HG03039 (cell line): ENCODE data around the gene TRAM2.
A peak's percentile ranks its signal among the peaks of the same experiment; 100 is the strongest.
"Not testable (repeated sequence)": the region's sequence is repeated elsewhere in the genome, so short reads cannot be mapped to it uniquely, and the experiment has no call there.

Experiments used
- ATAC-seq: cut with Tn5 transposase; IDR thresholded peaks from one replicate; pipeline ENCODE4 v1.9.1; 2021; ENCODE audit warnings: mild to moderate bottlenecking, moderate library complexity; ENCODE audit not compliant: unreplicated experiment

Gene TRAM2

DNA sequence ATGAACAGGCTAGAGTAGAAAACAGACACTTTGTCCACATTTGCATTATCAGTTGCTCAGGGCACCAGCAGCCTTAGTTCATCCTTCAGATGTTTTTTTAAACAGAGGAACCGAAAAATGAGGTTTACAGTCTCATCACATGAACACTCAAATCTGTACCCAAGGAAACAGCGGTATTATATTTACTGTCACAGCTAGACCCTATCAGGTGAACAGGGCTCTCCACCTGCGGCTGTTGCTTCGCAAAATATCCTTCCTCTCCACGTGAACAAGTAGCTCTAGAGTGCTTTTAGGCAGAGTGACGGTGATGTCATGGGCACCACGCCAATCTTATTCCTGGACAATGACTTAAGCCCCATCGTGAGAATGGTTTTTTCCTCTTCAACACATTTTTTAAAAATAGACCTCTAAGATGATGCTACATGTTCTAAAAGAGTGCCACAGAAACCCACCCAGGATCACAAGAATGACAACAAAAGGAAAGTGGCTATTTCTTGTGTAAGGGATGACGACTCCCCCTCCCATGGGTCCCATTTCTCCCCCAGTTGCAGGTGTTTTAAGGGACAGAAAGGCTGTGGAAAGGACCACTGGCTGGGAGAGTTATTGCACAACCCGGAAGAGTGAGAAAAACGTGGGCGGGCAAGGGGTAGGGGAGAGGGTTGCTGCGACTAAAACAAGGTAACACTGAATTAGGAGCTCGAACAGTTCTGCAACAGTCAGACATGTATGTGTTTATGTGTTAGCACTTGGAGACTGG is 79.0 kb downstream of the TRAM2 start:
- peak; percentile 77 for ATAC-seq

DNA sequence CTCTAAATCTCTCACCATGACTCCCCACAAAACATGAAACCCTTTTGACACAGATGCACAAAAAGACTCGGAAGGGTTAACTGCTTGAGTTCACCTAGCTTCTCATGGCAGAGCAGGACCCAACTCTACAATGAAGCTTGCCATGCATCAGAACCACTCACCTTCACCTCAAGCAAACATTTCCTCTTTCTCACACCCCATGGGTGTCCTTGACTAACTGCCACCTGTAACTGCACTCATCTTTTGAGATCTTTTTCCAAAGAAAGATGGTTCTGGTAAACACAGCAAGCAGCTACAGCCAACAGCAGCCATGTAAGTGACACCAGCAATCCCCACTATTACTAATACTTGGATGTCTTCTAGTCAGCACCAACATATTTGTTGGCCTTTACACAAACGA is 80.2 kb downstream of the TRAM2 start:
- no peak for ATAC-seq

DNA sequence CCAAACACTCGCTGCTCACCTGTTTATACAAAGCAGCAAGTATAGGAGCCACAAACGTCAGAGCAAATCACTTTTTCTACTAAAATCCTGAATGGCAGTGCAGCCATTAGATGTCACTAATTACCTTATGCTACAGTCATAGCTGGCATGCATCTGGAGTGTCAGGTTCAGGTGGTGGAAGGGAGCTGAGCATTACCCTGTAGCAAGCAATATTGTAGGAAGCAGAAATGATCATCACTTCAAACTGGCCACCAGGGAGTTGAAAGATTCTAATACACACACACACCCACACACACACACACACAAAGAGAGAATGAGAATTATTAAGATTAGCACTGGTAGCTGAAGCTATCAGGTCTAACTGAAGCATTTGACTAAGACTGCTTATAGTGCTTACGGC is 80.9 kb downstream of the TRAM2 start:
- ATAC-seq, result no peak

DNA sequence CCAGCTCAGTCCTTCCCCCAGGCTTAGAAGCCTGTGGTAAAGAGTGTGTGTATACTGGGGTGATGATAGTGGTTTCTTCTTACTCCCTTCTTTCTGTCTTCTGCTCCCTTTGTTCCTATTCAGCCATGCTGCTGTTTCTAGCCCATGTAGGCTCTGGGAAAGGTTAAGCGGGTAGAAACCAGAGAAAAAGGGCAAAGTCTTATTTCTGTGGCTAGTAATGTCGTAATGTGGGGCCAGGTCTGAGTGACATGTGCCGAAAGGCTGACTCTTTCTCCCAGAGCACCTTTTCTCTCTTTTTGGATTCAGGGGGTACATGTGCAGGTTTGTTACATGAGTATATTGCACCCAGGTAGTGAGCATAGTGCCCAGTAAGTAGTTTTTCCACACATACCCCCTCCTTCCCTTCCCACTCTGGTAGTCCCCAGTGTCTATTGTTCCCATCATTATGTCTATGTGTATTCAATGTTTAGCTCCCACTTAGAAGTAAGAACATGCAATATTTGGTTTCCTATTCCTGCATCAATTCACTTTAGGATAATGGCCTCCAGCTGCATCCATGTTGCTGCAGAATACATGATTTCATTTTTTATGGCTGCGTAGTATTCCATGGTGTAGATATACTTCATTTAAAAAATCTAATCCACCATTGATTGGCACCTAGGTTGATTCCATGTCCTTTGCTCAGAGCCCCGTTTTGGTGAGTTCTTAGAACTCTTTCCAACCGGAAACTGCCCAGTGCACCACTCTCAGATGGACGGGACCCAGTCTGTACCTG is 82.4 kb downstream of the TRAM2 start:
- no peak for ATAC-seq

DNA sequence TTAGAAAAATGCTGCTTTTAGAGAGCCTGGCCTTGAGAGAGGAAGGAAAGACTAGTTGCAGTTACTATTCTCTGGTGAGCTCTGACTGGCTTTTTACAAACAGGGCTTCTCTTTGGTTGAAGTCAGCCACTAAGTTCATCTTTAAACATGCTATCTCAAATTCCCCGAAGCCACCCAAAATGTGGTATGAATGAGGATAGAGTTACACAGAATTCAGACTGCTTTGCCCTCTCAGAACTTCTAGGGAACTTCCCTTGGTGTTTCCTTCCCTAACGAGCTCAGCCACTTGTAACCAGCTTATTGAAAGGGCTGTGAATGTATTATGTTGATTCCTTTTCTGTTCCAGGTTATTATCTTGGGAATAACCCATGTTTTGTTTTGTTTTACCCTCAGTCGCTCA is 83.2 kb downstream of the TRAM2 start:
- ATAC-seq, result no peak

DNA sequence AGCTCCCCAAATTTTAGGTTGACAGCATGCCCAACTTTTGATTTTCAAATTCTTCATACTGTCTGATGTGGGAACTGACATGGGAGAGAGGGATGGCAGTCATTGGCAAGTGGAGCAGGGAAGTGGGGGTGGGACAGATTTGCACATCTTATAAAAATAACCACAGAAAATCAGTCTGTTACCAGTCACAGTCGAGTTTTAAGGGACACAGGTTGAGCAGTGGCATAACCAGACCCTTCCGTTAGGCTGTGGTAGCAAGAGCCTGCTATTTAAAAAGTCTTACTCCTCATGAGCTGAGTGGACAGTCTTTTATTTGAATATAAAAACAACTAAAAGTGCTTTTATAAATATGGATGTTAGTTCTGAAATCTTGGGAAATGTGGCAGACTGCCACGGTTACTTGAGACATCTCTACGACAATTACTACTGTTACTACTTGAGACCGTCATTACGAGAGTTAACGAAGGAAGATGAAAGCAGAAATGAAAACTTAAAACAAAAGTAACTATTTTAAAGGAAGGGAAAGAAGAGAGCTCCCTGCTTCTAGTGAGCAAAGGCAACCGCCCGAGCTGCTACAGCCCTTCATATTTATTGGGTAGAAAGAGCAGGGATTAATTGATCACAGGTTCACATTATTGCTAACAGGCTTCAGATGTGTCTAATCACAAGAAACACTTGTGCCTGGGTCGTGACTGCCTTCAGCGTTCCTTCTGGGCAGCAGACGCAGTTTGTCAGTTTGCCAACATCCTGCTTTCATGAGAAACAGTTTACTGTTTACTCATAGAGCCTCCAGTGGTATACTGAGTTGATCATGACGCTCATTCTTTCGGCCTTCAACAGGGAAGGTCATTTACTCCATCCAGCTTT is 85.4 kb downstream of the TRAM2 start:
- ATAC-seq, result peak; percentile 56

DNA sequence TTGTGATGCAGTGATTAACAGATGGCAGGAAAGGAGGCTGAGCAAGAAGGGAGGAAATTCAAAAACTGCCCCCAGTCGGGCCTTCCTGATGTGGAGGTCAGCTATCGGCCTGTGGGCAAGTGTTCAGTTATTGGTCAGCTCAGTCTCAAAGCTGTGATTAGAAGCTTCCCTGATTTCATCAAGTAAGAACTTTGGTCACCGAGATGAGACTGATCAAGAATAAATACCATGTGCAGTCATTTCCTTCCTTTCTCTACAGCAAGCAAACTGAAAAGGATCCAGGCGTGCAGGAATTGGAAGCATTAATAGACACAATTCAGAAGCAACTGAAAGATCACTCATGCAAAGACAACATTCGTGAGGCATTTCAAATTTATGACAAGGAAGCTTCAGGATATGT is 87.0 kb downstream of the TRAM2 start:
- no peak for ATAC-seq

DNA sequence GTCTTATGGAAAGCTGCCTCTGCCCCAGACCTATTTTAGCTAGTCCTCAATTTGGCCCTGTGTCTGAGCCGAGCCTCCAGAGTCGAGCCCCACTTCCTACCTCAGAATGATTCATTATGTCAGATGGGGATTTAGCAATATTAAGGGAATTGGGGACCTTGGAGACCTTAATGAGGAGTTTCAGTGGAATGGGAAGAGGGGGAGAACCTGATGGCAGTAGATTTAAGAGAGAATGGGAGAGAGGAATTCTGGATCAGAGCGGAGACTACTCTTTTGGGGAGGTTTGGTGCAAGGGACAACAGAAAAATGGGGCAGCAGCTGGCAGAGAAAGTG is 93.2 kb downstream of the TRAM2 start:
- ATAC-seq, result no peak

DNA sequence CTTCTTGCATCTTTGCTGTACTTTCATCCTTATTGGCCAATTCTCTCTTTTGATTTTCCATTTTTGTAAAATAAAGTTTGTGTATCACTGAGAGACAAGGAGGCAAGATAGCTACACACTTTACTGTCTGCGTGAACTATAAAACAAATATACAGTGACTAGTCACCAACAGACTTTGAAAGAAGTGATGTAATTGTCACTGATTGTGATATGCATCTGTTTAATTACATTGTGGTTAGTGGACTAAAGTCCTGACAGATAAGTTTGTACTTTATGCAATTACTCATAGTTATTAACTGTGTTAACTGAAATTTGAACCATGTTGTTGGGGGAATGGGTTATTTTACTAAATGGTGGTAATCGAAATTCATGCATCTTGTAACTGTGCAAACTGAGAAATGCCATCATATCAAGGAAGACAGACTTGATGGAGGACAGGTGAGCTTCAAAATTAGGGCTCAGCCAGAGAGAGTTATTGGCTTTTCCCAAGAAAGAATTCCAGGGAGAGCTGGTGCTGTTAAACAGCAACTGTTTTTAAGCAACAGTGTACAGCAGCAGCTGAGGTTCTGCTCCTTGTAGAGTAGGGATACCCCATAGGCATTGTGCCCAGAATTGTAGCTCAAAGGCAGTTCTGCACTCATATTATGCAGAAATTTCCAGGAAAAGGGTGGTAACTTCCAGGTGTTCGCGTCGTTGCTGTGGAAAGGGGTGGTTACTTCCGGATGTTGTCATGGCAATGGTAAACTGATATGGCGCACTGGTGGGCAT is 93.8 kb downstream of the TRAM2 start:
- no peak for ATAC-seq

DNA sequence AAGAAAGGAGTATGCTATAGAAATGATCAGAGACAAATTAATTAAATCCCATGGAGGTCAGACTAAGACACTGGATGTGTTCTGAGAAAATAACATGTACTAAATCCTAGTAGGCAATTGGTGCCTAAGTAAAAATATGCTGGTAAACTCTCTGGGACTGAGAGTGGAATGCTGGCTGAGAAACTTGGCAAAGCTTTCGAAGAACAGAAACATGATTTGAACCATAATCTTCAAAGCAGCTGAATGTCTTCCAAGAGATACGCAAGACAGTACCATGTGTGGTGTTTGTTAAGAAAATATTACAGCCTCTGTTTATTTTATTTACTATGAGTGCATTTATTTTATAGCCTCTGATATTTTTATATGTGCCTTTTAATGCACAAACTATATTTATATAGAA is 101.6 kb downstream of the TRAM2 start:
- ATAC-seq, result no peak

DNA sequence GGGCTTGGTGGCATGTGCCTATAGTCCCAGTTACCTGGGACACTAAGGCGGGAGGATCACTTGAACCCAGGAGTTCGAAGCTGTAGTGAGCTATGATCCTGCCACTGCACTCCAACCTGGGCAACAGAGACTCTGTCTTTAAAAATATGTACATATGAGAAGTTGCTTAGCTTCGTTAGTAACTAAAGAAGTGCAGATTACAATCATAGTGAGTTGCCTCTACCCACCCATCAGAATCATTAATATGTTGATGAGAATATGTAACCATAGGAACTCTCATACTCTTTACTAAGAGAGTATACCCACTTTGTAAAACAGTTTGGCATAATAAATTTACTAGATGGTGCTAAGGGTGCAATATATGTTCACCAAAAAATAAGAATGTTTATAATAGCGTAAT is 102.7 kb downstream of the TRAM2 start:
- ATAC-seq, result no peak

DNA sequence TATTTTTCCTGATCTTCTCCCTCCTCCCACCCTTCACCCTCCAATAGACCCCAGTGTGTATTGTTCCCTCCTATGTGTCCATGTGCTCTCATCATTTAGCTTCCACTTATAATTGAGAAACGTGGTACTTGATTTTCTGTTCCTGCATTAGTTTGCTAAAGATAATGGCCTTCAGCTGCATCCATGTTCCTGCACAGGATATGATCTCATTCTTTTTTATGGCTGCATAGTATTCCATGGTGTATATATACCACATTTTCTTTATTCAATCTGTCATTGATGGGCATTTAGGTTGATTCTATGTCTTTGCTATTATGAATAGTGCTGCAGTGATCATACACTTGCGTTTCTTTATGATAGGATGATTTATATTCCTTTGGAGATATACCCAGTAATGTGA is 115.7 kb downstream of the TRAM2 start:
- not testable (repeated sequence) for ATAC-seq

DNA sequence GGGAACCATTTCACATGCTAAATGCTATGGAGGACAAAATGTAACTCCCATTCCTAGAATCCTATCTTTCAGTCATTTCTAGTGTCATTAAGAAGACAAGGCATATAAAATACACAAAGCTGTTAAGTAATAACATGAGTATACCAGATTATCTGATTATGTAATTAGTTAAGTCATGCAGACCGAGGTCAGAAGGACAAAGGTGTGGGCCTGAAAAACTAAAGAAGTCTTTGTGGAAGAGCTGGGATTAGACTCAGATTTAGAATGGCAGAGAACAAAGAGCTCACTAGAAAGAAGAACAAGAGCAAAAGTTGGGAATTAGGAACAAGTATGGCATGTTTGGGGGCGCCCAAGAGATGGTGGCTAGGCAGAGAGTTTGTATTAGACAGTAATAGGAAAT is 119.8 kb downstream of the TRAM2 start:
- no peak for ATAC-seq

DNA sequence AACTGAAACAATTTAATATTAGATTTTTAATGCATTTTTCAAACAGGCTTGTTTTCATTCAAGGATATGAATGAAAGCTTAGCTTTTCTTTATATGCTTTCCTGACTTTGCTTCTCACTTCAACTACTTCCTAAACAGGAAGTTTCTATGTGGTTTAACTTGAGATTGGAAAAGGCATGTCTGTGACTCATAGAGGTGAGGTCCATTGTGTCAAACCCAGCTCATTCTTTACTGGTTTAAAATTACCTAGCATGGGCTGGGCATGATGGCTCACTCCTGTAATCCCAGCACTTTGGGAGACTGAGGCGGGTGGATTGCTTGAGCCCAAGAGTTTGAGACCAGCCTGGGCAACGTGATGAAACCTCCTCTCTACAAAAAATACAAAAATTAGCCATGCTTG is 122.3 kb downstream of the TRAM2 start:
- ATAC-seq, result no peak
